Nucleus accumbens (tissue), 56 donors: ENCODE results near the gene VPS37D.
"Not testable (repeated sequence)": the region's sequence is repeated elsewhere in the genome, so short reads cannot be mapped to it uniquely, and the experiment has no call there.

Source experiments
- DNase-seq, 56 donors: peaks; one replicate each; lab custom pipeline; 2025; lab: John Stamatoyannopoulos, UW

VPS37D gene, protein sequence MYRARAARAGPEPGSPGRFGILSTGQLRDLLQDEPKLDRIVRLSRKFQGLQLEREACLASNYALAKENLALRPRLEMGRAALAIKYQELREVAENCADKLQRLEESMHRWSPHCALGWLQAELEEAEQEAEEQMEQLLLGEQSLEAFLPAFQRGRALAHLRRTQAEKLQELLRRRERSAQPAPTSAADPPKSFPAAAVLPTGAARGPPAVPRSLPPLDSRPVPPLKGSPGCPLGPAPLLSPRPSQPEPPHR

DNA sequence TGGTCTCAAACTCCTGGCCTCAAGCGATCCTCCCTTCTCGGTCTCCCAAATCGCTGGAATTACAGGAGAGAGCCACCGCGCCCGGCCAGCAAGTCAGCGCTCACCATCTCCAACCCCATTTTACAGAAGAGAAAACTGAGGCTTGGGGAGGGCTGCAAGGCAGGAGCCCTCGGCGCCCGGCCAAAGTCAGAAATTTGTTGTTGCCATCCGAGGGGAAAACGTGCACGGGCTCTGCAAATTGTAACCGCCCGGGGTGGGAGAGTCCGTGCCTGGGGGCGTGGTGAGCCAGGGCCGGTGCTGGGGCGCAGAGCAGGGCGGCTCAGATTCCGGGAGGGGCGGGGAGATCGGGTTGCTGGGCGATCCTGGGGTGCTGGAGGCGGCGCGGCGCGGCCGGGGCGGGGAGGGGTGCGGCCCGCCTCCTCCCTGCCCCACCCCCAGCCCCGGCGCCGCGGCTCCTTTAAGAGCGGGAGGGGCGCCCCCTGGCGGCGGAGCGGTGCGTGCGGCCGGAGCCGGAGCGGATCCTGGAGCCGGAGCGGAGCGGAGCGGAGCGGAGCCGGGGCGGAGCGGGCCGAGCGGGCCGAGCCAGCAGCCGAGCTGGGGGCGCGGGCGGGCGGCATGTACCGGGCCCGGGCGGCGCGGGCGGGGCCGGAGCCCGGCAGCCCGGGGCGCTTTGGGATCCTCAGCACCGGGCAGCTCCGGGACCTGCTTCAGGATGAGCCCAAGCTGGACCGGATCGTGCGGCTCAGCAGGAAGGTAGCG, at the start of gene VPS37D:
TSS of gene VPS37D (plus strand) at position 488 of the 759 bp plus-strand sequence. CDS start at position 616, 128 bp downstream.
- DNase-seq, result peak in 54 of 56 donors; percentile 31 to 91 (median 71)

DNA sequence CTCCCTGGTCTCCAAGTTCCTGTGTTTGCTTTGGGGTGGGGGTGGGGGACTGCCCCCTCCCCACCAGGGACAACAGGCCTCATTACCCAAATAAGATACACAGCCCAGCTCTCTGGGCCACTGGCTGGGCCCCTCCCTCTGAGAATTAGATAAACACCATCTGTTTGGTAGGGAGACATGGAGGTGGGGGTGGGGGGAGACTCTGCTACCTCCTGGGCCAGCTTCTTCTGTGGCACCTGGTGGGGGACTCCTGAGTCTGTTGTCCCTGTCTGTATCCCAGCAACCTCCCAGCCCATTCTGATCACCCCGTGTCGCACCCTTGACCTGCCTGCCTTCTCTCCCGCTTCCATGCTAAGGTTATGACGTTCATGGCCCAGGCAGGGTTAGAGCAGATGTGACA, 49.1 kb upstream of the VPS37D start:
- no peak for DNase-seq

DNA sequence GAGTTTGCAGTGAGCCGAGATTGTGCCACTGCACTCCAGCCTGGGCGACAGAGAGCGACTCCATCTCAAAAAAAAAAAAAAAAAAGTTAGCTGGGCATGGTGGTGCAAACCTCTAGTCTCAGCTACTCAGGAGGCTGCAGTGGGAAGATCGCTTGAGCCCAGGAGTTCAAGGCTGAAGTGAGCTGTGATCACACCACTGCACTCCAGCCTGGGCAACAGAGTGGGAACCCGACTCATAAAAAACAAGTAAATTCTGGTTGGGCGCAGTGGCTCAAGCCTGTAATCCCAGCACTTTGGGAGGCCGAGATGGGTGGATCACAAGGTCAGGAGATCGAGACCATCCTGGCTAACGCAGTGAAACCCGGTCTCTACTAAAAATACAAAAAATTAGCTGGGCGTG, 48.2 kb upstream of the VPS37D start:
- DNase-seq, result not testable (repeated sequence)

DNA sequence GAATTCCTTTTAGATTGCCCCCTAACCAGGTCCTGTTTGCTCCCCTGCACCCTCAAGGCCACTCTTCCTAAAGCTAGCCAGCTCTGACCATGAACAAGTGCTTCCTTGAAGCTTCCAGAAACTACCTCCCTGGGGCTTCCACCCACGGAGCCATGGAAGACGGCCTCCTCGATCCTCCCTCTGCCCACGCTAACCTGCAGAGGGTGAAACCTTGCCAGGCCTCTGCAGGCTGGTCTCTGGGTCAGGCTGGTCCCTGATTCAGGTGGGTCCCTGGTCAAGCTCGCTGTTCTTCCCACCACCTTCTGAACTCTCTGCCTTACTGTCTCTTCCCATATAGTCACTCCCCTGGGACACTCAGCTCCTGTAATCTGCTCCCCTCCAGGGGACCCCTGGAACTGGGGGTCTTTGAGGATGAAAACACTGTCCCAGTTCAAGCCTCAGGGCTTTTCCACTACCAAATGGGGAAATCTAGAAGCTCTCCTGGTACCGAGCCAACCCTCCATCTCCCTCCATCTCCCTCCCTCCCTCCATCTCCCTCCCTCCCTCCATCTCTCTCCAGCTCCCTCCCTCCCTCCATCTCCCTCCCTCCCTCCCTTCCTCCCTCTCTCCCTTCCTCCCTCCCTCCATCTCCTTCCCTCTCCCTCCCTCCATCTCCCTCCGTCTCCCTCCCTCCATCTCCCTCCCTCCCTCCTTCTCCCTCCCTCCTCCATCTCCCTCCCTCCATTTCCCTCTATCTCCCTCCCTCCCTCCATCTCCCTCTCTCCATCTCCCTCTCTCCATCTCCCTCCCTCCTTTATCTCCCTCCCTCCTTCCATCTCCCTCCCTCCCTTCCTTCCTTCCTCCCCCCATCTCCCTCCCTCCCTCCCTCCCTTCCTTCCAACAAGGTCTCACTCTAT, 46.2 kb upstream of the VPS37D start:
- DNase-seq, result no peak

DNA sequence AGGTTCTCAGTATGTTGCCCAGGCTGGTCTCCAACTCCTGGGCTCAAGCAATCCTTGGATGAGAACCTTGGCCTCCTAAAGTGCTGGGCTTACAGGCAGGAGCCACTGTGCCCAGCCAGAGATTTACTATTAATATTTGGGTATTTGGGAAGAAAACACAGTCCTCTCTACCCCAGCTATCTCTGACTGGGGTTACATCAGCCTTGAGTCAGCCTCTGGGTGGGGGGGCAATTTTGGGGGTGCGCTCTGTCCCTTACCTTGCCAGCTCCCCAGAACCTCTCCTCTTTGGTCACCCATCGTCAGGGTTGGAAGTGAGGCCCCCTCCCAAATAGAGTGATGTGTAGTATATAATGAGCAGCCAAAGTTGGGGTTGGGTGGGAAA, 45.1 kb upstream of the VPS37D start:
- no peak for DNase-seq

DNA sequence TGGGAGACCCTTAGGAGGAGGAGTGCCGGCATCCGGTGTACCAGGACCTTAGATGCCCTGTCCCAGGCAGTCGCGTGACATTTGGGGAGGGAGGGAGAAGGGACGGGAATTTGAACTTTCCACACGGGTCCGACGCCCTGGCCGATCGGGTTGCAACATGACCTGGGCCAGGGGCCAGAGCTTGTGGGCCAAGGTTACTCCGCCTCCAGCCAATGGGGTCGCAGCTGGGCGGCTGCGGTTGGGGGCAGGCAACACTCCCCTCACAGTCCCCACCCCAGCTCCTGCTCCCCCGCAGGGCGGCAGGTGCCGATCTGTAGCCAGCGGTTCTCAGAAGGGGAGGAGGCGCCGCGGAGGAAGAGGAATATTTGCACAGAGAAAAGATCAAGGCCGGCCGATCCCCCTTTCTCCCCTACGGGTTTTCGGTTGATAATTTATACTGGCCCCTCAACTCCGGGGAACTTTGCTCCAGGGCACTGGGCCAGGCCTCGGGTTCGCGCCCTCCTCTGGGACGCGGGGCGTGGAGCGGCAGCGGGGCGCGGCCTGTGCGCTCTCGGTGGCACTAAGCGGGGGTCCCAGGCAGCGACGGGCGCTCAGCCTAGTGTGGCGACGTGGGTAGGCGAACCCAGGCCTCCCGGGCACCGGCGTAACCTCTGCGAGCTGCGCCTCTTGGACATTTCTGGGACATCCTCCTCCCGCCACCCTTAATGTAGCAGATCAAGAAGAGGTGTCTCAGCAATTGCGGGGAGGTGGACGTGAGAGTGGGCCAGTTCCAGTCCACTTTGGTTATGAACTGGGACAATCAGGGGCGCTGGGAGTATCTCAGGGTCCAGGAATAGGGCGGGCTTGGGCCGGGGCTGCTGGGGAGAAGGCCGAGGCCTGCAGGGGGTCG, 44.5 kb upstream of the VPS37D start:
- peak in 1 of 56 donors; percentile 14 for DNase-seq

DNA sequence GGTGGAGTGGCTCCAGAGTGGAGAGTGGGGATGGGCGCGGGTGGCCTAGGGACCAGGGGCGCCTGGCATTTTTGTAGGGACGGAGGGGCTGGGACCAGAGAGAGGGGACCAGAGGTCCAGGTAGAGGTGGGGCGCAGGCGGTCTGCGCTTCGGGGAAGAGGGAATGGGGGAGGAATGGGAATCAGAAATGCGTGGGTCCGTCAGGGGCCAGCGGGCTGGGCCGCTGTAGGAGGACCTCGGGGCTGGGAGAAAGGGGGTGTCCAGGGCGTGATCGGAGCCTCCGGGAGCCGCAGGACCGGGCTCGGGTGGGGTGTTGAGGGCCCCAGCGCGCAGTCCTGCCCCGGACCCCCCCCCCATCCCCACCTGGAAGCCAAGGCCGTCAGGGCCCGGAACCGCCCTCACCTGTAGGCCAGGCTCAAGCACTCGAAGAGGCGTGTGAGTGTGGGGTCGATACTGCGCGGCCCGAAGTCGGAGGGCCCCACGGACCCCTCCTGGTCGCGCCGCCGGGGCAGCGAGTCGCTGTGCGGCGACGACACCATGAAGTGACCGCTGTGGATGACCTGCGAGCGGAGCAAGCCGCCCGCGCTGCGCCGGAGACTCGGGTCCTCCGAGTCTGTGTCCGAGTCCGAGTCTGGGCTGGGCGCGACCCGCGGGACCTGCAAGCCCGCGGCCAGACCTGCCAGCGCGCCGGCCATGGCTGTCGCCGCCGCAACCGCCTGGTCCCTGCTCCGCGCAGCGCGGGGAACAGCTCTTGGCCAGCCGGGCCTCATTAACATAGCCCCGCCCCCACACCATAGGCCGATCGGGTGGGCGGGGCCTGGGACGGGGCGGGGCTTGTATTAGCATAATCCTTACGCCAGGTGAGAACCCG, 43.6 kb upstream of the VPS37D start, which contains the start of gene MLXIPL:
TSS of gene MLXIPL (minus strand) at position 725 of the 871 bp plus-strand sequence. CDS start at position 695, 30 bp downstream.
- peak in 20 of 56 donors; percentile 2 to 62 (median 24) for DNase-seq

DNA sequence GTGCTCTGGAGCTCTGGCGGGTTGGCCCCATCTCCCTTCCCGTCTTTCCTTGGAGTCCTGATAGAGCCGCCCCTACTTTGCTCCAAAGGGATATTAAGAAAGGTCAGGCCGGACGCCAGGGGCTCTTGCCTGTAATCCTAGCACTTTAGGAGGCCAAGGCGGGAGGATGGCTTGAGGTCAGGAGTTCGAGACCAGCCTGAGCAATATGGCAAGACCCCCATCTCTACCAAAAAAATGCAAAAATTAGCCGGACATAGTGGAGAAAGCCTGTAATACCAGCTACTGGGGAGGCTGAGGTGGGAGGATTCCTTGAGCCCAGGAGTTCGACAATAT, 43.0 kb upstream of the VPS37D start:
- DNase-seq, result no peak

DNA sequence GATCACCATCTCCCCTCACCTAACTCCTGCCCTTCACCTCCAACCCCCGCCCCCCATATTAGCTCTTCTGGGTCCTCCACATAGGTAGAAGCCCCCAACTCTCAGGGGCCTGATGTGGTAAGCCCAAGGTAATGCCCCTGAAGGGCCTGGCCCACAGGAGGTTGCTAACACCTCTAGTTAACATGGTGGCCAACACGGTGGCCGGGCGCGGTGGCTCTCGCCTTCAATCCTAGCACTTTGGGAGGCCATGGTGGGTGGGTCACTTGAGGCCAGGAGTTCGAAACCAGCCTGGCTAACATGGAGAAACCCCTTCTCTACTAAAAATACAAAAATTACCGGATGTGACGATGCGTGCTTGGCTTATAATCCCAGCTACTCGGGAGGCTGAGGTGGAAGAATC, 42.4 kb upstream of the VPS37D start:
- no peak for DNase-seq

DNA sequence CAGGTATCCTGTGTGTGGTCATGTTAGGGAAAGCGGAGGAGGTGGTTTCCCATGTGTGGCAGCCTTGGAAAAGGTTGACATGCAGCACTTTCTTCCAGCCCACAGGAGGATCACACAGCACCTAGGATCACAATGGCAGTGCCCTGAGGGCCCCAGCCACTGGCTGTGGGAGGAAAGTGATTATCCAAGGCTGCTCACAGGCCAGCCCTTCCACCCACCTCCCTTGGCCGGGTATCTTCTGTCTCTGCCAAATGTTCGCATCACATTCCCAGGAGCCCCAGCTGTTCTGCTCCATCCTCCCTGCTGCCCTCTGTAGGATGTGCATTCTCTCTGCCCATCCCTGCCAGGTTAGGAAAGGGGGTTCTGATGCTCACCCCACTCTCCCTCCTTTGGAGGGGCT, 40.8 kb upstream of the VPS37D start:
- no peak for DNase-seq

DNA sequence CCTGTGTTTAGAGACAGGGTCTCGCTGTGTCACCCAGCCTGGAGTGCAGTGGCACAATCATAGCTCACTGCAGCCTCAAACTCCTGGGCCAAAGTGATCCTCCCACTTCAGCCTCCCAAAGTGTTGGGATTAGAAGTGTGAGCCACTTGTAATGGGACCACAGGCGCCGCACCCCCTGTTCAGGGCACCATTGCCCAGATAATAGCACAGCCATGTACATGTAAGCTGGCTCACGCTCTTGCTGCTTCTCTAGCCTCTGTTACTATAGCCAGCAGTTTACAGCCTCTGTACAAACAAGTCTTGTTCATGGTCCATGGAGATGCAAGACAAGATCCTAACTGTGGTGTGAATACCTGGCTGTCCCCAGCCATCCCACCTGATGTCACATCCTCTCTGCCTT, 39.1 kb upstream of the VPS37D start:
- DNase-seq, result no peak

DNA sequence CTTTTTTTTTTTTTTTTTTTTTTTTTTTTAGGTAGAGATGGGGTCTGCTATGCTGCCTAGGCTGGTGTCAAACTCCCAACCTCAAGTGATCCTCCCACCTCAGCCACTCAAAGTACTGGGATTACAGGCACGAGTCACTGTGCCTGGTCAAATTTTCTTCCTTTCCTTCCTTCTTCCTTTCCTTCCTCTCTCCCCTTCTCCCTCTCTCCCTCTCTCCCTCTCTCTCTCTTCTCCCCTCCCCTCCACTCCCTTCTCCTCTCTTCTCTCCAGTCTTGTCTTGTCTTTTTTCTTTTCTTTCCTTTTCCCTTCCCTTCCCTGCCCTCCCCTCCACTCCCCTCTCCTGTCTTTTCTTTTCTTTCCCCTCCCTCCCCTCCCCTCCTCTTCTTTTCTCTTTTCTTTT, 36.1 kb upstream of the VPS37D start:
- DNase-seq, result no peak

DNA sequence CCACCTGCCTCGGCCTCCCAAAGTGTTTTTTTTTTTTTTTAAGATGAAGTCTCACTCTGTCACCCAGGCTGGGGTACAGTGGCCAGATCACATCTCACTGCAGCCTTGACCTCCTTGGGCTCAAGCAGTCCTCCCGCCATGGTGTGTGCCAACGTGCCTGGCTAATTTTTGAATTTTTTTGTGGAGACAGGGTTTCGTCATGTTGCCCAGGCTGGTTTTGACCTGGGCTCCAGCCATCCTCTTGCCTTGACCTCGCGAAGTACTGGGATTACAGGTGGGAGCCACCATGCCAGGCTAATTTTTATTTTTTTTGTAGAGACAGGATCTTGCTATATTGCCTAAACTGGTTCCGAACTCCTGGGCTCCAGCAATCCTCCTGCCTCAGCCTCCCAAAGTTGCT, 34.3 kb upstream of the VPS37D start:
- DNase-seq, result no peak

DNA sequence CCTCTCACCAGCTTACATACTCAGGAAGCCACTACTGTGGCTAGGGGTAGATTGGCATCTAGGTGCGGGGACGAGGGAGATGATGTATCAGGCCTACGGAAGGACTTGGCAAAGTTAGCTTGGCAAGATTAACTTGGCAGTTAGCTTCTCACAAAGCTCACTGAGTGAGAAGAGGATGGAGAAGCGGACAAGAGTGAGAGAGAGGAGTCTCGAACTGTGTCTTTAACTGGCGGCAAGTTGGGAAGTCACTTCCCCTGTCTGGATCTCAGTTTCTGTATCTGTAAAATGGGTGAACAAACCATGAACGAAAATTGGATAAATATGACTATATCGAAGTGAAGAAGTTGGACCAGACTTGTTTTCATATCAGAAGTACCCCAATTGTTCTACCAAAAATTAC, 33.8 kb upstream of the VPS37D start:
- no peak for DNase-seq

DNA sequence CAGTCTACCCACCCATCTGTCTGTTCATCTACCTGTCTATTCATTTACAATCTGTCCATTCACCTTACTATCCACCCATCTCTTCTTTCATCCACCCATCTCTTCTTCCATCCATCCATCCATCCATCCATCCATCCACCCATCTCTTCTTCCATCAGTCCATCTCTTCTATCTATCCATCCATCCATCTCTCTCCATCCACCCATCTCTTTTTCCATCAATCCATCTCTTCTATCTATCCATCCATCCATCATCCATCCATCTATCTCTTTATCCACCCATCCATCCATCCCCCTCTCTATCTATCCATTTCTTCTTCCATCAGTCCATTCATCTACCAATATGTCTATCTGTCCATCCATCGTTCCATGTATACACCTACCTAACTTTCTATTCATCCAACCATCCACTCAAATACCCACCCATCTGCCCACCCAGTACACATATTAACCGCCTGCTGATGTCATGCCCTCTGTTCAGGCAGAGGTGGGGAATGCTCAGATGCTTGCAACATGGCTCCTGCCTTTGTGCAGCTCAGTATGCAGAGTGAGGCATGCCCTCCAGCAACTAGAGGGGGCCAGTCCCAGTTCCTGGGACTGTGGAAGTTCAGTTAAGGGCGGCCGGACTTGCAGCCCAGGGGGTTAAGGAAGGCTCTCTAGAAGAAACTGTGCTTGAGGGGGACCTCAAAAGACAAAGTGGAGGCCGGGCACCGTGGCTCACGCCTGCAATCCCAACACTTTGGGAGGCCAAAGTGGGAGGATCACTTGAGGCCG, 32.0 kb upstream of the VPS37D start:
- DNase-seq, result no peak

DNA sequence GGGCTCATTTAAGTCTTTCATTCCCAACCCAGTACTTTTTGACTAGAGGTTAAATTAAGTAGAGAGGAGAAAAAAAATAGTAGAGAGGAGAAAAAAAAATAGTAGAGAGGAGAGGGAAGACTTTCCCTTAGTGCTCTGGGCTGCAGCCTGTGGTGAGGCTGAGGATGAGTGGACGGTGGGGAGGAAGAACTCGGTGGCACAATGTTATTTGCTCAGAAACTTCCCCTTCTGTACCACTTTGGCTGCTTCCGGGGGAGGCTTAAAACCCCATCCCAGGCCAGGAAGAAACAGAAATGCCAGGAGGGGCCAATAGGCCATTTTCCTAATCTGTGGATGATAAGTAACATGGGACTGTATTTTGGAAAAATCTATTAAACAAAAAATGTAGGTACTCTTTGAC, 28.7 kb upstream of the VPS37D start:
- no peak for DNase-seq

DNA sequence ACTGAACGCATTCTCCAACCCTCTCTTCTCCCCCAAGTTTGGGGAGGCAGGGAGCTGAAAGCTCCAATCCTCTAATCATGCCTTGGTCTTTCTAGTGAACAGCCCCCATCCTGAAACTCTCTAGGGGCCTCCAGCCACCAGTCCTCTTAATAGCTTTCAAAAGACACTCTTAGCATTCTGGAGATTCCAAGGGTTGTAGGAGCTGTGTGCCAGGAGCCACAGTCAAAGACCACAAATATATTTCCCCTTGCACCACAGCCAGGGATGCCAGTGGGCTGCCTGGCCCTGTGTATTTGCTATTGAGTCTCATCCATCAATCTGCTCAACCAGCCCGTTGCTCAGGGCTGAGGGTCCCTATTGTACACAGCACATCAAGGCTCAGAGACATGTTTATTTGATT, 24.8 kb upstream of the VPS37D start:
- no peak for DNase-seq

DNA sequence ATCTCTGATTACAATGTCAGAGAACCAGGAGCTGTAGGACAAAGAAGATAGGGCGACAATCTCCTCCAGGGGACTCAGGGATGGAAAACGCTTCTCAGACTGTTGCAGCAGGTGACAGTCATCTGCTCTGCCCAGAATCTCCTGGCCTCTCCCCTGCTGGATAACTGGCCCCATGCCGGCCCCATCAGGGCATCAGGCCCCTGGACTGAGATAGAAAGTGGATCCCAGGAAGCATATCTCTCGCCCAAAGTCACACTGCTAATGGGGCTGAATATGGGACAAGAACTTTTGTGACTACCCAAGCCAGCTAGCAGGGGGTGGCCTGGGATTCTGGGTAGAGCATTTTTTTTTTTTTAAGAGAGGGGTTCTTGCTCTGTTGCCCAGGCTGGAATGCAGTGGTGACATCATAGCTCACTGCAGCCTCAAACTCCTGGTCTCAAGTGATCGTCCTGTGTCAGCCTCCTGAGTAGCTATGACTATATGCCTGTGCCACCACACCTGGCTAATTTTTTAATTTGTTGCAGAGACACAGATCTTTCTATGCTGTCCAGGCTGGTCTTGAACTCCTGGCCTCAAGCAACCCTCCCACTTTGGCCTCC, 22.8 kb upstream of the VPS37D start:
- no peak for DNase-seq
